Testis (tissue), 2 donors: ENCODE results near the gene GANC.

Experiments used
- CTCF ChIP-seq, 3 experiments: fragments of 450-650 bp in 2 of 3; fragments of 200-600 bp in 1 of 3; sonication (generic) in 1 of 3; IDR thresholded peaks; one replicate each; pipeline ENCODE4 v1.5.1; 2016 to 2019; ENCODE audit warnings: antibody characterized with exemption in 3 of 3, mild to moderate bottlenecking in 2 of 3, moderate library complexity in 1 of 3
- POLR2A ChIP-seq: fragments of 450-650 bp; IDR thresholded peaks from one replicate; pipeline ENCODE4 v1.6.1; 2017; ENCODE audit warnings: antibody characterized with exemption, mild to moderate bottlenecking, moderate library complexity

DNA sequence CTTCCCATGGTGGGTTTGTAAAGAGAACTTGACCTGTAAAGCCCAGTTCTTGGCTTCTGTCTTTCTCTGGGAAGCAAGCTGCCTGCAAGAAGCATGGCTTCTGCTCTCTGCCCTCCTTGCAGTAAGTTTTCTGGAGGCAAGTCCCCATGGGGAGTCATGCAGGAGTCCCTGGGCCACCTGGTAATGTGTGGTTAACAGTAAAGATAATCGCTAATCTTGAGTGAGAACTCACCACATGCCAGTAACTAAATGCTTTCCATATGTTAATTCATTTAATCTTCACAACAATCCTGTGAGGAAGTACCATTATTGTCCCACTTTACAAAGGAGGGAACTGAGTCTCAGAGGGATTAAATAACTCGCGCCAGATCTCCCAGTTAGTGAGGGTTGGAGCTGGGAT, 90.5 kb downstream of the GANC start:
- TF ChIP-seq CTCF (IDR thresholded peaks at IDR 0.05), result no peak
- TF ChIP-seq POLR2A, result no peak
